Measurements from ENCODE around the gene ULBP2. TPM values are rescaled to one million over a fixed set of nuclear protein-coding genes. Genes with fewer than 3 reads are reported as not detected.
"Not testable (repeated sequence)": the region's sequence is repeated elsewhere in the genome, so short reads cannot be mapped to it uniquely, and the experiment has no call there.

The ULBP2 gene
- total RNA-seq, 2 experiments from 2014 or later, result 0.60 to 2.6 TPM

DNA sequence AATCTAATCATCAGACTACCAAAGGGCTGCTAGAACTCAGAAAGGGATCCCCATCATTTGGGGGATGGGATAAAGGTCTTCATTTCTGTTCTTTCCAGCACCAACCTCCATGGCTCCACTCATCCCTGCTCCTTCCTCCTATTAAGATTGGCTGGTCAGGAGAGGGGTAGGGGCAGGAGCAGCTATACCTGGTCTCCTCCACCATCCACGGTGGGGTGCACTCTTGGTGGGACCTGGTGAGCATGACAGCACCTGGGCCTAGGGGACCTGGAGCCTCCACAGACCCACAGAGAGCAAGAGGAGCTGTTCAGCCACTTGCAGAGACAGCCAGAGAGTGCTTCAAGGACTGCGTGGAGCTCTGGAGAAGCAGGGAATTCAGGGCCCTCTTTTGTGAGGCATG is 6.1 kb upstream of the ULBP2 start:
- Histone ChIP-seq H3K4me2 (ENCODE audit: low read length) (no peak overlapping the region), H3K36me3 (ENCODE audit: insufficient read depth, low read length) (no peaks in the 10 kb centered on the region), H3K4me1 (ENCODE audit: insufficient read depth, low read length, poor library complexity, severe bottlenecking) (peaks cover 5% of the 10 kb centered on the region), H3K79me2 (ENCODE audit: insufficient read depth, low read depth, low read length) (no peaks in the 10 kb centered on the region), H3K4me3 (ENCODE audit: low read depth, low read length, poor library complexity, severe bottlenecking) (no peak overlapping the region), H3K27ac (ENCODE audit: low read depth, low read length, poor library complexity, severe bottlenecking) (no peak overlapping the region), H4K20me1 (ENCODE audit: insufficient read depth, low read length) (no peaks in the 10 kb centered on the region), H2AFZ (ENCODE audit: low read length) (no peak overlapping the region), H3K9me2 (ENCODE audit: insufficient read depth, low read length) (no peaks in the 10 kb centered on the region), H3K9me3 (ENCODE audit: low read length) (no peaks in the 10 kb centered on the region)
- BruUV-seq (replicated peaks), result no TSS peak
- intact Hi-C loops (cut with micrococcal nuclease; ENCODE audit: unreplicated experiment), result loop anchor here (2.0 to 10.0 kb wide), 3 partner anchors 69 to 459 kb away; no protein-coding TSS in a partner anchor
- ChIA-PET POLR2A (no interaction called here), CTCF (ENCODE audit: unreplicated experiment) (interaction anchor here (0.5 to 1.0 kb wide), 3 partner anchors 26 to 307 kb away, joined by 3 to 6 read pairs (median 4); no protein-coding TSS in a partner anchor)
- no peak for TF ChIP-seq EZH2phosphoT487 (IDR thresholded peaks at IDR 0.05; ENCODE audit: borderline replicate concordance, low read depth, low read length)
- TF ChIP-seq, protein P1, sequence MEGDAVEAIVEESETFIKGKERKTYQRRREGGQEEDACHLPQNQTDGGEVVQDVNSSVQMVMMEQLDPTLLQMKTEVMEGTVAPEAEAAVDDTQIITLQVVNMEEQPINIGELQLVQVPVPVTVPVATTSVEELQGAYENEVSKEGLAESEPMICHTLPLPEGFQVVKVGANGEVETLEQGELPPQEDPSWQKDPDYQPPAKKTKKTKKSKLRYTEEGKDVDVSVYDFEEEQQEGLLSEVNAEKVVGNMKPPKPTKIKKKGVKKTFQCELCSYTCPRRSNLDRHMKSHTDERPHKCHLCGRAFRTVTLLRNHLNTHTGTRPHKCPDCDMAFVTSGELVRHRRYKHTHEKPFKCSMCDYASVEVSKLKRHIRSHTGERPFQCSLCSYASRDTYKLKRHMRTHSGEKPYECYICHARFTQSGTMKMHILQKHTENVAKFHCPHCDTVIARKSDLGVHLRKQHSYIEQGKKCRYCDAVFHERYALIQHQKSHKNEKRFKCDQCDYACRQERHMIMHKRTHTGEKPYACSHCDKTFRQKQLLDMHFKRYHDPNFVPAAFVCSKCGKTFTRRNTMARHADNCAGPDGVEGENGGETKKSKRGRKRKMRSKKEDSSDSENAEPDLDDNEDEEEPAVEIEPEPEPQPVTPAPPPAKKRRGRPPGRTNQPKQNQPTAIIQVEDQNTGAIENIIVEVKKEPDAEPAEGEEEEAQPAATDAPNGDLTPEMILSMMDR (conservative IDR thresholded peaks at IDR 0.05; ENCODE audit: low read length), result no peak
- DNase-seq (ENCODE audit: low spot score), result no peak

DNA sequence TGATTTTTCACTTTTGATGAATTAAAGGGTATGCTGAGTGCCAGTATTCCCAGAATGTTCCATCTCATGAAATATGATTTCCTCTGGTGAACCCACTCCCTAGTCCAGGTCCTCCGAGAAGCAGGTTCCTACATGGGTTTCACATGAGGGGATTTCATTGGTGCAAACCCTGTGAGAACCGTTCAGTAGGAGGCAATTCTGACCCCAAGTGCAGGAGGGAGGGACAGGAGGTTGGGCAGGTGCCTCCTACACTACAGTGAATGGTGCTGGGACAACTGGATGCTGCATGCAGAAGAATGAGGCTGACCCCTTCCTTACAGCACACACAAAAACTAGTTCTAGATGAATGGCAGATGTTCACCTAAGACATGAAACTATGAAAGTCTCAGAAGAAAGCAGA is 5.1 kb upstream of the ULBP2 start:
- no peak overlapping the region for H3K4me2 ChIP-seq (ENCODE audit: low read length)
- no peaks in the 10 kb centered on the region for H3K9me2 ChIP-seq (ENCODE audit: insufficient read depth, low read length)
- intact Hi-C loops (cut with micrococcal nuclease; ENCODE audit: unreplicated experiment), result loop anchor here (10.0 kb wide), 1 partner anchor 458 kb away; no protein-coding TSS in a partner anchor
- H3K4me1 ChIP-seq (ENCODE audit: insufficient read depth, low read length, poor library complexity, severe bottlenecking), result peaks cover 5% of the 10 kb centered on the region
- H2AFZ ChIP-seq (ENCODE audit: low read length), result no peak overlapping the region
- H4K20me1 ChIP-seq (ENCODE audit: insufficient read depth, low read length), result no peaks in the 10 kb centered on the region
- ChIA-PET CTCF (ENCODE audit: unreplicated experiment) (no interaction called here), POLR2A (no interaction called here)
- DNase-seq (ENCODE audit: low spot score), result no peak
- BruUV-seq (replicated peaks), result no TSS peak
- no peak overlapping the region for H3K27ac ChIP-seq (ENCODE audit: low read depth, low read length, poor library complexity, severe bottlenecking)
- H3K36me3 ChIP-seq (ENCODE audit: insufficient read depth, low read length), result no peaks in the 10 kb centered on the region
- no peak overlapping the region for H3K4me3 ChIP-seq (ENCODE audit: low read depth, low read length, poor library complexity, severe bottlenecking)
- no peaks in the 10 kb centered on the region for H3K79me2 ChIP-seq (ENCODE audit: insufficient read depth, low read depth, low read length)
- H3K9me3 ChIP-seq (ENCODE audit: low read length), result no peaks in the 10 kb centered on the region
- no peak for TF ChIP-seq EZH2phosphoT487 (IDR thresholded peaks at IDR 0.05; ENCODE audit: borderline replicate concordance, low read depth, low read length)
- TF ChIP-seq, protein P1 (conservative IDR thresholded peaks at IDR 0.05; ENCODE audit: low read length), result no peak

DNA sequence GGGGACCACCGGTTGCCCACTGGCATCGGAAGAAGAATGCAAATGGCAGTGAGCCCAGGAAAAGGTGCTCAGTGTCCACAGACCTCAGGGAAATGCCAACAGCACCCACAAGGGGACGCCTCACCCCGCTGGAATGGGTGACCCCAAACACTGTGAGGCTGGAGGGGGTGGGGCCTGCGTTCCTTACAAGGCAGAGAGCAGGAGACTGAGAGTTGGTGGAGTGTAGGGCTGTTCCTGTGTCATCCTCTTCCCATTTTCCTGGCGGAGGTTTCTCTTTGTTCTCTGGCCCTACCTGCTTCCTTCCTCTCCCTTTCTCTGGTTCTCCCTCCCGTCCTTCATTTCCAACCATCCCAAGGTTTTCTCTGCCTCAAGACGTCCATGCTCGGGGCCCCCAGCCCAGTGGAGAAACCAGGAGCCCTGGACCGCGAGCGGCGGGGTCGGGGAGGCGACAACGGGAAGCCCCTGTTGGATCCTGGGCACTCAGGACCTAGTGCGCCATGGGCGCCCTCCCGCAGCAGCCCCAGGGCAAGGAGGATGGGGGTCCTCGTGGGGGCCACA is 3.7 kb upstream of the ULBP2 start:
- CTCF ChIA-PET (ENCODE audit: unreplicated experiment); H2AFZ ChIP-seq (ENCODE audit: low read length): not testable (repeated sequence)

More for the DNA sequence above, 3.7 kb upstream of the ULBP2 start:
- BruUV-seq (replicated peaks); H3K36me3 ChIP-seq (ENCODE audit: insufficient read depth, low read length); H3K79me2 ChIP-seq (ENCODE audit: insufficient read depth, low read depth, low read length); H3K9me2 ChIP-seq (ENCODE audit: insufficient read depth, low read length); DNase-seq (ENCODE audit: low spot score); H3K27ac ChIP-seq (ENCODE audit: low read depth, low read length, poor library complexity, severe bottlenecking); POLR2A ChIA-PET; H3K9me3 ChIP-seq (ENCODE audit: low read length); H3K4me1 ChIP-seq (ENCODE audit: insufficient read depth, low read length, poor library complexity, severe bottlenecking); H4K20me1 ChIP-seq (ENCODE audit: insufficient read depth, low read length): not testable (repeated sequence)
- peak overlapping the region; percentile 65; the same call in 1 of the 2 replicates for H3K4me2 ChIP-seq (ENCODE audit: low read length)
- peak overlapping the region; percentile 48 for H3K4me3 ChIP-seq (ENCODE audit: low read depth, low read length, poor library complexity, severe bottlenecking)
- intact Hi-C loops (cut with micrococcal nuclease; ENCODE audit: unreplicated experiment), result loop anchor here (10.0 kb wide), 1 partner anchor 457 kb away; no protein-coding TSS in a partner anchor
